HG02840 (cell line): ENCODE data around the gene RYR2.
"Not testable (repeated sequence)": the region's sequence is repeated elsewhere in the genome, so short reads cannot be mapped to it uniquely, and the experiment has no call there.

Experiments
- ATAC-seq: cut with Tn5 transposase; IDR thresholded peaks from one replicate; pipeline ENCODE4 v1.9.1; 2021; ENCODE audit warnings: mild to moderate bottlenecking, moderate library complexity, moderate number of reproducible peaks; ENCODE audit not compliant: unreplicated experiment, low FRiP score

RYR2 gene

GRCh38 chr1:237603036-237603568, 561.1 kb downstream of the RYR2 start:
- ATAC-seq, result not testable (repeated sequence)

- ATAC-seq, result no peak
Observed at GRCh38 chr1:237608433-237608832, 566.4 kb downstream of the RYR2 start.

- no peak for ATAC-seq
Observed at GRCh38 chr1:237610157-237610556, 568.2 kb downstream of the RYR2 start.

- ATAC-seq, result no peak
Observed at GRCh38 chr1:237613984-237614383, 572.0 kb downstream of the RYR2 start.

GRCh38 chr1:237619553-237619952, 577.6 kb downstream of the RYR2 start:
- ATAC-seq, result no peak

- no peak for ATAC-seq
Observed at GRCh38 chr1:237634922-237635321, 592.9 kb downstream of the RYR2 start.

GRCh38 chr1:237638555-237638954, 596.6 kb downstream of the RYR2 start:
- no peak for ATAC-seq

GRCh38 chr1:237640011-237640671, 598.2 kb downstream of the RYR2 start:
- no peak for ATAC-seq

- no peak for ATAC-seq
Observed at GRCh38 chr1:237640966-237641365, 599.0 kb downstream of the RYR2 start.

- ATAC-seq, result no peak
Observed at GRCh38 chr1:237650809-237651208, 608.8 kb downstream of the RYR2 start.

GRCh38 chr1:237655778-237656177, 613.8 kb downstream of the RYR2 start:
- ATAC-seq, result no peak

GRCh38 chr1:237664348-237664747, 622.4 kb downstream of the RYR2 start:
- no peak for ATAC-seq

GRCh38 chr1:237670302-237670701, 628.3 kb downstream of the RYR2 start:
- no peak for ATAC-seq

- no peak for ATAC-seq
Observed at GRCh38 chr1:237671262-237671661, 629.3 kb downstream of the RYR2 start.

- no peak for ATAC-seq
Observed at GRCh38 chr1:237671935-237672334, 630.0 kb downstream of the RYR2 start.

- ATAC-seq, result no peak
Observed at GRCh38 chr1:237672748-237673147, 630.8 kb downstream of the RYR2 start.

- no peak for ATAC-seq
Observed at GRCh38 chr1:237673631-237674030, 631.6 kb downstream of the RYR2 start.

- no peak for ATAC-seq
Observed at GRCh38 chr1:237677979-237678378, 636.0 kb downstream of the RYR2 start.

- no peak for ATAC-seq
Observed at GRCh38 chr1:237679687-237680086, 637.7 kb downstream of the RYR2 start.

- ATAC-seq, result no peak
Observed at GRCh38 chr1:237681210-237681609, 639.2 kb downstream of the RYR2 start.

GRCh38 chr1:237684236-237684635, 642.3 kb downstream of the RYR2 start:
- ATAC-seq, result no peak

- ATAC-seq, result no peak
Observed at GRCh38 chr1:237685551-237685950, 643.6 kb downstream of the RYR2 start.
